ENCODE results near the gene HHAT.

GRCh38 chr1:210556475-210556874 lies 227.8 kb downstream of the HHAT start:
- no peak for TF ChIP-seq CTCF (IDR thresholded peaks at IDR 0.05; ENCODE audit: low read length)
- TF ChIP-seq EZH2 (IDR thresholded peaks at IDR 0.05; ENCODE audit: borderline replicate concordance, low read length) = no peak

All from OCI-LY1 (cell line).